NT2/D1 (cell line): ENCODE results near the gene CDH1.
"Not testable (repeated sequence)": the region's sequence is repeated elsewhere in the genome, so short reads cannot be mapped to it uniquely, and the experiment has no call there.

ENCODE experiments used
- DNase-seq: peaks from one replicate; pipeline ENCODE4 v3.0.0-alpha.2; 2011; ENCODE audit warnings: low read depth, low spot score
- H3K27me3 ChIP-seq: 2 replicates; pipeline ENCODE4 v1.6.0; 2011; ENCODE audit warnings: mild to moderate bottlenecking; ENCODE audit not compliant: insufficient read length, insufficient read depth
- H3K36me3 ChIP-seq: 2 replicates; pipeline ENCODE4 v1.6.1; 2011; ENCODE audit warnings: mild to moderate bottlenecking, low read length, mixed read lengths; ENCODE audit not compliant: insufficient read depth, insufficient read length
- H3K4me1 ChIP-seq: 2 replicates; pipeline ENCODE4 v1.5.1; 2011; ENCODE audit not compliant: insufficient read depth, insufficient read length
- H3K4me3 ChIP-seq: 2 replicates; pipeline ENCODE4 v1.5.1; 2011; ENCODE audit warnings: low read depth; ENCODE audit not compliant: insufficient read length
- H3K9ac ChIP-seq: 2 replicates; pipeline ENCODE4 v1.6.0; 2011; ENCODE audit warnings: low read depth; ENCODE audit not compliant: insufficient read length
- H3K9me3 ChIP-seq: 2 replicates; pipeline ENCODE4 v1.5.1; 2011; ENCODE audit warnings: mild to moderate bottlenecking, low read length; ENCODE audit not compliant: insufficient read depth
- SUZ12 ChIP-seq: IDR thresholded peaks from 2 replicates; pipeline ENCODE4 v1.6.1; 2011; ENCODE audit not compliant: insufficient read length, insufficient read depth; ENCODE audit errors: extremely low read depth
- YY1 ChIP-seq: IDR thresholded peaks from 2 replicates; pipeline ENCODE4 v1.6.1; 2011; ENCODE audit not compliant: insufficient read length, insufficient read depth
- ZNF274 ChIP-seq: IDR thresholded peaks from 2 replicates; pipeline ENCODE4 v1.6.1; 2011; ENCODE audit warnings: mild to moderate bottlenecking, low read depth, low read length

The CDH1 gene

DNA sequence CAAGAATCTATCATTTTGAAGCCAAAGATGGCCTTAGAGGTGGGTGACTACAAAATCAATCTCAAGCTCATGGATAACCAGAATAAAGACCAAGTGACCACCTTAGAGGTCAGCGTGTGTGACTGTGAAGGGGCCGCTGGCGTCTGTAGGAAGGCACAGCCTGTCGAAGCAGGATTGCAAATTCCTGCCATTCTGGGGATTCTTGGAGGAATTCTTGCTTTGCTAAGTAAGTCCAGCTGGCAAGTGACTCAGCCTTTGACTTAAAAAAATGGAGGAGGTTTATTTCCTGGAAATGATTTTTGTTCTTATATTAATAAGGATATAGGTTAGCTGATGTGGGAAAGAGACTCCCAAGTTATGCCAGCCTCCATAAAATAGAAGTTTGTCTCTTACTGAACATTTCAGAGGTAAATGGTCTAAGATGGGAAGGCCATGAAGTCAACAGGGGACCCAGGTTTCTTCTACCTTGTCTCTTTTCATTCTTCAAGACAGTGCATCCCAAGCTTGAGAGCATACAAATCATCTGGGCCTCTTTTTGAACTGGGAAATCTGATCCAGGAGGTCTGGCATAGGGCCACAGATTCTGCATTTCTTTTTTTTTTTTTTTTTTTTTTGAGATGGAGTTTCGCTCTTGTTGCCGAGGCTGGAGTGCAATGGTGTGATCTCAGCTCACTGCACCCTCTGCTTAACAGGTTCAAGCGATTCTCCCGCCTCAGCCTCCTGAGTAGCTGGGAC is 86.5 kb downstream of the CDH1 start:
- Histone ChIP-seq H3K9me3 (peaks cover 32% of the 10 kb centered on the region), H3K9ac (no peak overlapping the region), H3K27me3 (no peaks in the 10 kb centered on the region), H3K36me3 (peaks cover 47% of the 10 kb centered on the region), H3K4me1 (peaks cover 4% of the 10 kb centered on the region), H3K4me3 (no peak overlapping the region)
- peak; percentile 77 for DNase-seq
- TF ChIP-seq YY1 (no peak), ZNF274 (no peak), SUZ12 (no peak)

DNA sequence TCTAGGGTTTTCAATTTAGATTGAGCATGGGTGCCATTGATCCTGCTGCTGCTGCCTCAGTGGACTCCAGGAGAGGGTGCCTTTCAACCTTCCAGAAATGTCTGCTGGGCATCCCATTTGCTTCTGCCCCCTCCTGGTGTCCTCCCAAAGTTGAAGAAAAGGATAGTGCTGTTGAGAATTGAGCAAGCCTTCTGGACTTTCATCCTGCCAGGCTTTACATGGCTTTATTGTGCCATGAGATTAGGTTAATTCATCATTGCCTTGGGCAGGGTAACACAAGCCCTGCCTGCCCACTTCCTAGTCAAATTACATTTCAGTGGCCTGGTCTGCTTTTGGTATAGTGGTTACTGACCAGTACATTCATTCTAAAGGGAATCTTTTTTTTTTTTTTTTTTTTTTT is 88.3 kb downstream of the CDH1 start:
- Histone ChIP-seq H3K9me3 (peaks cover 32% of the 10 kb centered on the region), H3K9ac (no peak overlapping the region), H3K4me1 (peaks cover 4% of the 10 kb centered on the region), H3K36me3 (peaks cover 57% of the 10 kb centered on the region), H3K27me3 (no peaks in the 10 kb centered on the region), H3K4me3 (no peak overlapping the region)
- DNase-seq = no peak
- TF ChIP-seq ZNF274 = no peak
- no peak for TF ChIP-seq SUZ12
- TF ChIP-seq YY1 = no peak

DNA sequence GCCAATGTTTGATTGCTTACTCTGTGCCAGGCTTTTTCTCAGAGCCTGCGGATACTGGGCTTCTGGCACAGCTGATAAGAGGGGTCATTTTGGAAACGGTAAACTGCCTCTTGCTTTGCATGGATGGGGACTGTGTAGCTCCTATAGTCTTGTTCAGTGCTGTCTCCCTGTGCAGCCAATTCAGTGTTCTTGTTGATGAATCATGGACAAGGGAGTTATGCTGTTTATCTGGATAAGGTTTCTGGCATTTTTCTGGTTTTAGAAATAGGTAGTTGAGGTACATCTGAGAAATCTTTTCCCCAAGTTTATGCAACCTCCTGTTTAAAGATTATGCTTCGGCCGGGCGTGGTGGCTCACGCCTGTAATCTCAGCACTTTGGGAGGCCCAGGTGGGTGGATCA is 89.6 kb downstream of the CDH1 start:
- no peak overlapping the region for H3K4me3 ChIP-seq
- DNase-seq = no peak
- TF ChIP-seq SUZ12 (no peak), ZNF274 (no peak), YY1 (no peak)
- H3K9me3 ChIP-seq = peaks cover 31% of the 10 kb centered on the region
- no peak overlapping the region for H3K9ac ChIP-seq
- no peaks in the 10 kb centered on the region for H3K27me3 ChIP-seq
- peaks cover 64% of the 10 kb centered on the region for H3K36me3 ChIP-seq
- H3K4me1 ChIP-seq = peaks cover 4% of the 10 kb centered on the region

DNA sequence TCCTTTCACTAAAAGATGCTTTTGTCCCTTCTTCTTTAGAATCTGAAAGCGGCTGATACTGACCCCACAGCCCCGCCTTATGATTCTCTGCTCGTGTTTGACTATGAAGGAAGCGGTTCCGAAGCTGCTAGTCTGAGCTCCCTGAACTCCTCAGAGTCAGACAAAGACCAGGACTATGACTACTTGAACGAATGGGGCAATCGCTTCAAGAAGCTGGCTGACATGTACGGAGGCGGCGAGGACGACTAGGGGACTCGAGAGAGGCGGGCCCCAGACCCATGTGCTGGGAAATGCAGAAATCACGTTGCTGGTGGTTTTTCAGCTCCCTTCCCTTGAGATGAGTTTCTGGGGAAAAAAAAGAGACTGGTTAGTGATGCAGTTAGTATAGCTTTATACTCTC is 96.2 kb downstream of the CDH1 start:
- no peak overlapping the region for H3K4me3 ChIP-seq
- H3K4me1 ChIP-seq = no peaks in the 10 kb centered on the region

DNA sequence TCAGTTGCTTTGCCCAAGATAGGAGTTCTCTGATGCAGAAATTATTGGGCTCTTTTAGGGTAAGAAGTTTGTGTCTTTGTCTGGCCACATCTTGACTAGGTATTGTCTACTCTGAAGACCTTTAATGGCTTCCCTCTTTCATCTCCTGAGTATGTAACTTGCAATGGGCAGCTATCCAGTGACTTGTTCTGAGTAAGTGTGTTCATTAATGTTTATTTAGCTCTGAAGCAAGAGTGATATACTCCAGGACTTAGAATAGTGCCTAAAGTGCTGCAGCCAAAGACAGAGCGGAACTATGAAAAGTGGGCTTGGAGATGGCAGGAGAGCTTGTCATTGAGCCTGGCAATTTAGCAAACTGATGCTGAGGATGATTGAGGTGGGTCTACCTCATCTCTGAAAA is 97.5 kb downstream of the CDH1 start:
- no peak overlapping the region for H3K4me3 ChIP-seq
- no peak for DNase-seq
- H3K4me1 ChIP-seq = no peaks in the 10 kb centered on the region
- H3K36me3 ChIP-seq = peaks cover 42% of the 10 kb centered on the region
- H3K9ac ChIP-seq = no peak overlapping the region
- H3K9me3 ChIP-seq = no peaks in the 10 kb centered on the region
- TF ChIP-seq ZNF274 = no peak
- TF ChIP-seq YY1 = no peak
- no peaks in the 10 kb centered on the region for H3K27me3 ChIP-seq

More for the DNA sequence above, 96.2 kb downstream of the CDH1 start:
- Histone ChIP-seq H3K9ac (no peak overlapping the region), H3K9me3 (no peaks in the 10 kb centered on the region), H3K36me3 (peaks cover 55% of the 10 kb centered on the region), H3K27me3 (no peaks in the 10 kb centered on the region)
- TF ChIP-seq SUZ12 (no peak), ZNF274 (no peak), YY1 (no peak)
- DNase-seq = no peak

DNA sequence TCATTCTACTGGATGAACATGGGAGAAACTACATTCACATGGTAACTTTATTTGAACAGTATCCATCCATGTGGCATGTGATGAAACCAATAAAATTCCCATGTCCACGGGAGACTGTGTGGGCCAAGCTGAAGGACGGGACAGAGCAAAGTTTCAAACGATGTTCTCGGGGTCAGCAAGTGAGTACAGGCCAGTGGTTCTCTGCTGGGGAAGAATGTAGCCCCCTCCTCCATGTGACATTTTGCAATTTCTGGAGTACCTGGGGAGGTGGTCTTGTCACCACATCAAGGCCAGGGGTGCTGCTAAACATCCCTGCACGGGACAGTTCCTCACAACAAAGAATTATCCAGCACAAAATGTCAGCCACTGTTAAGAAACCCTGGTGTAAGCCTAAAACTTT is 98.9 kb downstream of the CDH1 start:
- H3K36me3 ChIP-seq = peaks cover 32% of the 10 kb centered on the region

DNA sequence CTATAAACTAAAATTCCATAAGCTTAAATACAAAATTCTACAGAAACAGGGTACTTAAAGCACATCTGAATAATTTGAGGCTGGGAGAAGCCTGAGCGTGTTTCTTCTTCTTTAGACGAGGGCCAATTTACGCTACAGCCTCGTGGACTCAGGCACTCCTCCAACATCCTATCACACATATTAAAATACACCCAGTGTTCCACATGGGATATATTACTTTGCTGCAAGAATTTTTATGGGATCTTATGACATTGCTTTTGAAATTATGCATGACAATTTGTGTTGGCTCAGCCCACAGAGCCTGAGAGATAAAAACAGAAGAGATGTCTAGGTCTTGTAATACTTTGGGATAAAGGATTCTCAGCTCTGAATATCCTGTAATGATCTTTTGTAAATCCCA is 102.7 kb downstream of the CDH1 start:
- no peaks in the 10 kb centered on the region for H3K4me1 ChIP-seq
- TF ChIP-seq ZNF274 (no peak), SUZ12 (no peak), YY1 (no peak)
- no peak for DNase-seq

More for the DNA sequence above, 98.9 kb downstream of the CDH1 start:
- Histone ChIP-seq H3K4me1 (no peaks in the 10 kb centered on the region), H3K9ac (no peak overlapping the region), H3K4me3 (no peak overlapping the region), H3K9me3 (no peaks in the 10 kb centered on the region), H3K27me3 (no peaks in the 10 kb centered on the region)
- no peak for DNase-seq
- no peak for TF ChIP-seq SUZ12
- no peak for TF ChIP-seq ZNF274
- TF ChIP-seq YY1 = no peak

DNA sequence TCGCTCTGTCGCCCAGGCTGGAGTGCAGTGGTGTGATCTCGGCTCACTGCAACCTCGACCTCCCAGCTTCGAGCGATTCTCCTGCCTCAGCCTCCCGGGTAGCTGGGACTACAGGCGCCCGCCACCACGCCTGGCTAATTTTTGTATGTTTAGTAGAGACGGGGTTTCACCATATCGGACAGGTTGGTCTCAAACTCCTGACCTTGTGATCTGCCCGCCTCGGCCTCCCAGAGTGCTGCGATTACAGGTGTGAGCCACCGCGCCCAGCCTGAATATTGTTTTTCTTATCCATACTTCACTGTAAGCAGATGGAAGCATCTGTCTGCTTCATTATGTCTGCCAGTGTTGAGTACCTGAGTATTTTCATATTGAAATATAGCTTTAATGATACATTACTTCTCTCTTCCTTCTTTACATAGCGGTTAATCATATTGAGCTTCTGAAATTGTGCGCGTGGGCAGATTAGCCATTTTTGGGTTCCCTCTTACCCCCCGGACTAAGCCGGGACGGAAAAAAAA is 105.9 kb downstream of the CDH1 start:
- H3K9ac ChIP-seq = not testable (repeated sequence)

More for the DNA sequence above, 102.7 kb downstream of the CDH1 start:
- H3K4me3 ChIP-seq = no peak overlapping the region
- H3K27me3 ChIP-seq = no peaks in the 10 kb centered on the region
- H3K36me3 ChIP-seq = peaks cover 4% of the 10 kb centered on the region
- H3K9me3 ChIP-seq = no peaks in the 10 kb centered on the region
- H3K9ac ChIP-seq = no peak overlapping the region

More for the DNA sequence above, 105.9 kb downstream of the CDH1 start:
- H3K9me3 ChIP-seq, H3K27me3 ChIP-seq, DNase-seq, H3K36me3 ChIP-seq, H3K4me1 ChIP-seq: not testable (repeated sequence)
- peak overlapping the region; percentile 91 for H3K4me3 ChIP-seq
